Suprapubic skin (tissue), 3 donors: Measurements from ENCODE around the gene FAM228A.

ENCODE experiments used
- POLR2AphosphoS5 ChIP-seq, 3 donors: sonication (generic); formaldehyde crosslinking; IDR thresholded peaks; one replicate each; pipeline ENCODE4 v1.6.1; 2017; ENCODE audit warnings: antibody characterized with exemption in 3 of 3
- TF ChIP-seq, protein P1 (sequence below), 2 donors: fragments of 200-600 bp in 1 of 2; fragments of 450-650 bp in 1 of 2; sonication (generic) in 1 of 2; IDR thresholded peaks; one replicate each; pipeline ENCODE4 v1.5.1; 2016 to 2019; ENCODE audit warnings: antibody characterized with exemption in 2 of 2, mild to moderate bottlenecking in 1 of 2, moderate library complexity in 1 of 2

GRCh38 chr2:24222946-24223345, 48.1 kb downstream of the FAM228A start:
- TF ChIP-seq, protein P1, sequence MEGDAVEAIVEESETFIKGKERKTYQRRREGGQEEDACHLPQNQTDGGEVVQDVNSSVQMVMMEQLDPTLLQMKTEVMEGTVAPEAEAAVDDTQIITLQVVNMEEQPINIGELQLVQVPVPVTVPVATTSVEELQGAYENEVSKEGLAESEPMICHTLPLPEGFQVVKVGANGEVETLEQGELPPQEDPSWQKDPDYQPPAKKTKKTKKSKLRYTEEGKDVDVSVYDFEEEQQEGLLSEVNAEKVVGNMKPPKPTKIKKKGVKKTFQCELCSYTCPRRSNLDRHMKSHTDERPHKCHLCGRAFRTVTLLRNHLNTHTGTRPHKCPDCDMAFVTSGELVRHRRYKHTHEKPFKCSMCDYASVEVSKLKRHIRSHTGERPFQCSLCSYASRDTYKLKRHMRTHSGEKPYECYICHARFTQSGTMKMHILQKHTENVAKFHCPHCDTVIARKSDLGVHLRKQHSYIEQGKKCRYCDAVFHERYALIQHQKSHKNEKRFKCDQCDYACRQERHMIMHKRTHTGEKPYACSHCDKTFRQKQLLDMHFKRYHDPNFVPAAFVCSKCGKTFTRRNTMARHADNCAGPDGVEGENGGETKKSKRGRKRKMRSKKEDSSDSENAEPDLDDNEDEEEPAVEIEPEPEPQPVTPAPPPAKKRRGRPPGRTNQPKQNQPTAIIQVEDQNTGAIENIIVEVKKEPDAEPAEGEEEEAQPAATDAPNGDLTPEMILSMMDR (IDR thresholded peaks at IDR 0.05), result no peak
- no peak for TF ChIP-seq POLR2AphosphoS5 (IDR thresholded peaks at IDR 0.05)
